ENCODE data around the gene MECP2.

The MECP2 gene

DNA sequence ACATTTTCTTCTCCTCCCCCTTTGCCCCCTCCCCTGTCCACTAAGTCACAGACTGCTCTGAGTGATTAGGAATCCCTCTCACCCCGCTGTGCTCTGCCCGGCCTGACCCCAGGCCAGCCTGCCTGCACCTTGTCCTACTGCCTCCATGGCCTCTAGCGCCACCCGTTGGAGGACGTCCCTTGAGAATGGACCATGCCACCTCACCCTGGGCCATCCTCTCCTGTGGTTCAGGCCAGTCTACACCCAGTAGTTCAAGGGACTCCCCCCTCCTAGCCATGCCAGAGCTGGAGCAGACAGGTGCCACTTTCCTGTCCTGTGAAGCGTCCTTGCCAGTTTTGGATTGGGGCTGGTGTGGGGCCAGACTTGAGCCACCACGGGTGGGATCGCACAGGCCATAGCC is 68.1 kb downstream of the MECP2 start:
- TF ChIP-seq, protein P1, sequence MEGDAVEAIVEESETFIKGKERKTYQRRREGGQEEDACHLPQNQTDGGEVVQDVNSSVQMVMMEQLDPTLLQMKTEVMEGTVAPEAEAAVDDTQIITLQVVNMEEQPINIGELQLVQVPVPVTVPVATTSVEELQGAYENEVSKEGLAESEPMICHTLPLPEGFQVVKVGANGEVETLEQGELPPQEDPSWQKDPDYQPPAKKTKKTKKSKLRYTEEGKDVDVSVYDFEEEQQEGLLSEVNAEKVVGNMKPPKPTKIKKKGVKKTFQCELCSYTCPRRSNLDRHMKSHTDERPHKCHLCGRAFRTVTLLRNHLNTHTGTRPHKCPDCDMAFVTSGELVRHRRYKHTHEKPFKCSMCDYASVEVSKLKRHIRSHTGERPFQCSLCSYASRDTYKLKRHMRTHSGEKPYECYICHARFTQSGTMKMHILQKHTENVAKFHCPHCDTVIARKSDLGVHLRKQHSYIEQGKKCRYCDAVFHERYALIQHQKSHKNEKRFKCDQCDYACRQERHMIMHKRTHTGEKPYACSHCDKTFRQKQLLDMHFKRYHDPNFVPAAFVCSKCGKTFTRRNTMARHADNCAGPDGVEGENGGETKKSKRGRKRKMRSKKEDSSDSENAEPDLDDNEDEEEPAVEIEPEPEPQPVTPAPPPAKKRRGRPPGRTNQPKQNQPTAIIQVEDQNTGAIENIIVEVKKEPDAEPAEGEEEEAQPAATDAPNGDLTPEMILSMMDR (IDR thresholded peaks at IDR 0.05; ENCODE audit: poor library complexity, severe bottlenecking) = no peak
- H3K27me3 ChIP-seq (ENCODE audit: insufficient read depth, poor library complexity, severe bottlenecking) = no peaks in the 10 kb centered on the region
- no peaks in the 10 kb centered on the region for H3K9me3 ChIP-seq (ENCODE audit: severe bottlenecking)
- DNase-seq (ENCODE audit: low spot score) = no peak
- H3K36me3 ChIP-seq (ENCODE audit: low read depth) = peaks cover 4% of the 10 kb centered on the region
- H3K4me3 ChIP-seq (ENCODE audit: severe bottlenecking) = no peak overlapping the region
- ATAC-seq (ENCODE audit: low read depth) = no peak
- no peak overlapping the region for H3K27ac ChIP-seq (ENCODE audit: poor library complexity, severe bottlenecking)
- H3K4me1 ChIP-seq (ENCODE audit: insufficient read depth, poor library complexity, severe bottlenecking) = no peaks in the 10 kb centered on the region

DNA sequence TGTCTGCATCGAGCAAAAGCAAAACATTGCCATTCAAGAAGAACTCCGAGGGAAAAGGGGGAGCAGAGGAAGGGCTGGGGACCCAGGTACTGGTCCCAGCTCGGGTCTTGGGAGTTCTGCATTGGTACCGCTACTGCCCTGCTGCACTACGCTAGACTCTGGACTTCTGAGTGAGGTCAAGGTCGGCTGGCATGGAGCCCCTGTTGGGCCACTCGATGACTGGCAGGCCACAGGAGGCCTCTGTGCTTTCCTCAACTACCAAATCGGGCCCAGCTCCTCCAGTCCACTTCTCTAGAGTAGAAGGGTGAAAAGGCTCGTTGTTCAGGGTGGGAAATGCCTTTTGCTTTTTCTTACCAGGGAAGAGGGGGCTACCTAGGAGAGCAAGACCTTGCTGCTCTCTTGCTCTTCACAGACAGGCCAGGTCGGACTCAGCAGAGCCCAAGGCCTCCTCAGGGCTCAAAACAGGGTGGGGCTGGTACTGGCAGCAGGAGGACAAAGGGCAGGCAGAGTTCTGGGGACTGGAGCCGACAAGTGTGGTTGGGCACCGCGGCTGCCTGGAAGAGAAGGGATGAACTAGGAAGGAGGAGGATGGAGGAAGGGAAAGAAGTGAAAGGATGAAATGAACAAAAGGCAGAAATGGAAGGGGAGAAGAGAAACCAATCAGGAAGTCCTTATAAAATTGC is 68.9 kb downstream of the MECP2 start:
- no peaks in the 10 kb centered on the region for H3K27me3 ChIP-seq (ENCODE audit: insufficient read depth, poor library complexity, severe bottlenecking)
- TF ChIP-seq, protein P1 (IDR thresholded peaks at IDR 0.05; ENCODE audit: poor library complexity, severe bottlenecking) = no peak
- H3K9me3 ChIP-seq (ENCODE audit: severe bottlenecking) = no peaks in the 10 kb centered on the region
- H3K36me3 ChIP-seq (ENCODE audit: low read depth) = peaks cover 4% of the 10 kb centered on the region
- DNase-seq (ENCODE audit: low spot score) (no peak), ATAC-seq (ENCODE audit: low read depth) (no peak)
- H3K4me1 ChIP-seq (ENCODE audit: insufficient read depth, poor library complexity, severe bottlenecking) = no peaks in the 10 kb centered on the region
- H3K4me3 ChIP-seq (ENCODE audit: severe bottlenecking) = no peak overlapping the region
- H3K27ac ChIP-seq (ENCODE audit: poor library complexity, severe bottlenecking) = no peak overlapping the region

DNA sequence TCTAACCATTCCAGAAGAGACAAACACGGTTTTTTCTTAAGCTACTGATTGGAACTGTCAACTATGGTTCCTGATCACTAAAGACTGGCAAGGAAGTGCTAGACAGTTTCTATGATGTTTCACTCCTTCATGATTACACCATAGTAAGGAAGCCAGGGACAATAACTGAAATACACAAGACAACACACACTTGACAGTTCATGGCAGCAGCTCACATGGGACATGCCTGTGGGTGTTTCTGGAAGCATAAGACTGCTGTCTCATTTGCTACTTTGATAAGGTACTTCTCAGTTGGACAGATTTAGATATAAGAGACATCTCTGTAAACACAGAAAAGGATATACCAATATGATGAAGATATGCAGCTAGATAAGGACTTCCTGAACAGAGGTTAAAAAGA is 69.5 kb downstream of the MECP2 start:
- Histone ChIP-seq H3K27me3 (ENCODE audit: insufficient read depth, poor library complexity, severe bottlenecking) (no peaks in the 10 kb centered on the region), H3K36me3 (ENCODE audit: low read depth) (peaks cover 4% of the 10 kb centered on the region), H3K9me3 (ENCODE audit: severe bottlenecking) (no peaks in the 10 kb centered on the region), H3K4me3 (ENCODE audit: severe bottlenecking) (no peak overlapping the region), H3K4me1 (ENCODE audit: insufficient read depth, poor library complexity, severe bottlenecking) (no peaks in the 10 kb centered on the region), H3K27ac (ENCODE audit: poor library complexity, severe bottlenecking) (no peak overlapping the region)
- ATAC-seq (ENCODE audit: low read depth) = no peak
- DNase-seq (ENCODE audit: low spot score) = no peak
- TF ChIP-seq, protein P1 (IDR thresholded peaks at IDR 0.05; ENCODE audit: poor library complexity, severe bottlenecking) = no peak

DNA sequence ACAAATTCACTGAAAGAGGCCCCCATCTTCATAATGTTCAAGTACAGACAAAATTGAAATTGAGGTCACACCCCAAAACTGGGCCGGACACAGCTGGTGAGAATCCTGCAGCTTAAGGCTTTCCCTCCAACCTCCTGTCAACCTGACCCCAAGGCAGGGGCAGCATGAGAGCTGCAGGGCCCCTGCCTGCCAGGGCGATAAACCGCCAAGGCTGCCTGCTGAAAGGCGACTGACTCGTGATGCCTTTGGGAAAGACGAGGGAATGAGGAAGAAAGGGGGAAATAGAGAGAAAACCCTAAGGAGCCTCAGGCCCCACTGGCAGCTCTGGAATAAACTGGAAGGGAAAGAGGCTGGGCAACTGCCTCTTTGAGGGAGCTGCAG is 70.5 kb downstream of the MECP2 start:
- H3K36me3 ChIP-seq (ENCODE audit: low read depth) = no peaks in the 10 kb centered on the region; the same call in none of the 2 replicates
- ATAC-seq (ENCODE audit: low read depth) (no peak), DNase-seq (ENCODE audit: low spot score) (no peak)
- no peaks in the 10 kb centered on the region for H3K9me3 ChIP-seq (ENCODE audit: severe bottlenecking)
- H3K4me1 ChIP-seq (ENCODE audit: insufficient read depth, poor library complexity, severe bottlenecking) = no peaks in the 10 kb centered on the region
- no peak overlapping the region for H3K4me3 ChIP-seq (ENCODE audit: severe bottlenecking)
- TF ChIP-seq, protein P1 (IDR thresholded peaks at IDR 0.05; ENCODE audit: poor library complexity, severe bottlenecking) = no peak
- no peak overlapping the region for H3K27ac ChIP-seq (ENCODE audit: poor library complexity, severe bottlenecking)
- H3K27me3 ChIP-seq (ENCODE audit: insufficient read depth, poor library complexity, severe bottlenecking) = no peaks in the 10 kb centered on the region

Data from RWPE2 (cell line).